Activated CD4-positive, alpha-beta T cell treated with anti-CD3 and anti-CD28 coated beads, Interleukin-2, amount 50 U/mL, for 4 hours (primary cell): ENCODE results near the gene NPHP1.
"Not testable (repeated sequence)": the region's sequence is repeated elsewhere in the genome, so short reads cannot be mapped to it uniquely, and the experiment has no call there.

Source experiments
- DNase-seq, 2 experiments: peaks; one replicate each; pipeline ENCODE4 v3.0.0-alpha.2; 2020

NPHP1 gene

GRCh38 chr2:110126086-110126773 is 78.6 kb downstream of the NPHP1 start:
- DNase-seq: no peak

DNA sequence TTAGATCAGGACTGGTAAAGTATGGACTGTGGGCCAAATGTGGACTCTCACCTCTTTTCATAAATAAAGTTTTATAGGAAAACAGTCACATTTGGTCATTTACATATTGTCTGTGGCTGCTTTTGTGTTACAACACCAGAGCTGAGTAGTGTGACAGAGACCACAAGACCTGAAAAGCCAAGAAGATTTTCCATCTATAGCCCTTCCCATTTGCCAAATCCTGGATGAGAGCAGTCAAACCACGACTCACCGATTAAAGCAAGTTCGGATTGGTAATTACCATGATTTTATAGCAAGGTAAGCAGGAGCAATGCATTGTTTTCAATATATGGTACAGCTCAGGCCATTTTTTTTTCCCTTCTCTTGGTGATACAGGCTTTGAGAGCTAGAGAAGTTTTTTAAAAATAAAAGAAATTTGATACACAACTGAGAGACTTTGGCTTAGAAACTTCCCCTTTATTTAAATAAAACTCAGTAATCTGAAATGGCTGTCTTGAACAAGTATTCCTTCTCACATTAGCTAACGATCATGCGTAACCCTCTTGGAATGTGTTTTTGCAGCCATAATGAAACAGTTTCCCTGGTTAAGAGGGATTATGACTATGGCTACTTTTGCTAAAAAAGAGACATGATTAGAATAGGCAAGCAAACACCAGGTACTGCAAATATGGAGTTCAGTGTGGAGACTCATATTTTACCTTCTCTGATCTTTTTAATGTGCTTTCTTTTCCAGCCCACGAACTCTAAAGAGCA is 79.7 kb downstream of the NPHP1 start:
- no peak for DNase-seq

GRCh38 chr2:110124038-110124825 is 80.6 kb downstream of the NPHP1 start:
- DNase-seq: no peak

DNA sequence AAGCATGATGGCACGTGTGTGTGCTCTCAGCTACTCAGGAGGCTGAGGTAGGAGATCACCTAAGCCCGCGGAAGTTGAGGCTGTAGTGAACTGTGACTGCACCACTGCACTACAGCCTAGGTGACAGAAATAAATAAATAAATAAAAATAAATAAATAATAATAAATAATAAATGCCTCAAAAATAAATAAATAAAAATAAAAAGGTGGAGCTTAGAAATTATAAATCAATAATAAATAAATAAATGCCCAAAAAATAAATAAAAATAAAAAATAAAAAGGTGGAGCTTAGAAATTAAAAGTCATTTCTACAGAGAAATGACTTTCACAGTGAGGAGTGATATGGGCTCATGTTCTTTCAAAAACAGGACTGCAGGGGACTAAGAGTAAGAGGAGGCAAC is 83.2 kb downstream of the NPHP1 start:
- DNase-seq: no peak

- DNase-seq: no peak
Observed at GRCh38 chr2:110121052-110121334, 83.8 kb downstream of the NPHP1 start.

GRCh38 chr2:110120171-110121051 is 84.4 kb downstream of the NPHP1 start:
- no peak for DNase-seq

- no peak for DNase-seq
Observed at GRCh38 chr2:110116033-110116710, 88.6 kb downstream of the NPHP1 start.

DNA sequence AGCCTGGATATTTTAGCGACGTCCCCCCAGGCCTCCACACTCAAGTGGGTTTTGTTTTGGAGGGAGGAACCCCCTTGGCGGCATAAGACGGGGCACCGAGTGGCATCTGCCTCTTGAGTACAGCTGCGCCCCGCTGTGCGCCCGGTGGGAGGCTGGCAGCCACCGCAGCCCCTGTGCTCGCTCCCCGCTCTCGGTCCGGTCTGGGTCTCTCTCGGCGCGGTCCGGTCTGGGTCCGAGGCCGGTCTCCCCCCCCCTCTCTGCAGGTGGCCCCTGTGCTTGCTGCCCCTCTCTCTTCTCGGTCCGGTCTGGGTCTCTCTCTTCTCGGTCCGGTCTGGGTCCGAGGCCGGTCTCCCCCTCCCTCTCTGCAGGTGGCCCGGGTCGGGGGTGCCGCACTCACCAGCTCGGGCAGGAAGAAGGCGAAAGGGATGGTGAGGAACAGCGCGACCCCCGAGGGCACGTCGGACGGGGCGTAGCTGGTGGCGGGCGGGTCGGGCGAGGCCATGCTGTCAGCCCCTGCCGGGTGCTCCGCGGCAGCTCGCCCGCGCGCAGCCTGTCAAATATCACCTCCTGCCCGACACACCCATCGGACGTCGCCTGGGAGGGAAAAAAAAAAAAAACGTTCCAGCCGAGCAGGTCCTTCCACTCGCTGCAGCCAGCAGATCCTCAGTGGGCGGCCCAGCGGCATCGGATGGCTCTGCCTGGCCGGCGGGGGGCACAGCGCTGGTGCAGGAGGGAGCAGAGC is 89.4 kb downstream of the NPHP1 start, which contains the start of gene MALL:
Gene MALL, minus strand, starts transcription at position 532 of the 742 bp plus-strand sequence. Its CDS starts 30 bp downstream, at position 502.
- no peak for DNase-seq

DNA sequence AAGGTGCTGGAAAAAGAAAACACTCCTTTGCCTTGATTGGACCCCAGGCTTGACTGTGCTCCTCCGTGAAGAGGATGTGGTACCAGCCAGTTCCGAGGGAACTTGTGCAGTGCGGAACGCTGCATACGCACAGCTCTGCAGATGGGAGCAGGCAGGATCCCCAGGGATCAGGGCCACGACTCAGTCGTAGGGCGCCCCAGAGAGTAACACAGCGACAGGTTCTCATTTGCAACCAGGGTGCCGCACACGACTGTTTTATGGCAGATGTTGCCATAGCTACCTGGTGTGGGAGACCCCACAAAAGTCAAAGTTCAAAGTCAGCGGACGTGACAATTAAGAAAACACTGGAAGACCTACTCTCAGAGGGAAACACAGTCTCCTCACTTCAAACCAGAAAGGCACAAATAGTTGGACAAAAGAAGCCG is 90.0 kb downstream of the NPHP1 start:
- DNase-seq: no peak

DNA sequence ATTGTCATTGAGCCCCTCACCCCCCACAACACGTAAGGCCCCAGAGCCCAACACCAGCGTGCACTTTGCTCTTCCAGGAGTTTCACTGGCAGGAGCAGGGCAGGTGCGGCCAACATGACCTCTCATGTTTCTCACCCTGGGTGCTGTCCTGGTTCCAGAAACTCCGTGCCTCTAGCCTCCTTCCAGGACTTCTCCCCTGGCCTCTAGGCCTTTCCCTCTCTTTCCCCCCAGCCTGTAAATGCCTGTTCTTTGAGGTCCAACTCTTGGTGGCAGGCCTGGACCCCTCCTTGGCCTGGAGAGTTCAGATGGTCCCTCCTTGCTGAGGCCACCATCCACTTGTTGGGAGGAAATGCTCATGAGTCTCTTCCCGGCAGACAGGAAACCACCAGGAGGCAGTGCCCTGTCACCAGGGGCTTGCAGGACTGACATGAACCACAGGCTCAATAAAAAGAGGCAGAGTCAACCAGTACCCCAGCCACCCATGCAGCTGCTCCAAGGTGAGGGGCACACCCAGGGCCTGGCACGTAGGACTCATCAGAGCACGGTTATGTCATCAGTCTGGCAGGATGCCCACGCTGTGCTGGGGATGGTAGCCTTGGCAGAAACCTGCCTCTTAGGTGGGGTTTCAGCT is 90.7 kb downstream of the NPHP1 start:
- DNase-seq: no peak

GRCh38 chr2:110108291-110108690 is 96.5 kb downstream of the NPHP1 start:
- DNase-seq: not testable (repeated sequence)

- no peak for DNase-seq
Observed at GRCh38 chr2:110107092-110108079, 97.4 kb downstream of the NPHP1 start.

DNA sequence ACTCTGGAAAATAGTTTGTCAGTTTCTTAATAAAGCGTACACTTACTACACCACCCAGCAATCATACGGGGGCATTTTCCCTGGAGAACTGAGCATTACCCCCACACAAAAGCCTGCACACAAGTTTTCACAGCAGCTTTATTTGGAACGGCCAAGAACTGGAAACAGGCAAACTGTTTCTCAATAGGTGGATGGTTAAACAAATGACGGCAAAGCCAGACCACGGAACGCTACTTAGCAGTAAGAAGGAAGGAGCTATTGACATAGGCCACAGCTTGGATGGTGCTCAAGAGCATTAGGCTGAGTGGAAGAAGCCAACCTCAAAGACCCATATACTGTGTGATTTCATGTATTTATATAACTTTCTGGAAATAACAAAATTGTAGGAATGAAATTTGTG is 98.2 kb downstream of the NPHP1 start:
- DNase-seq: no peak

DNA sequence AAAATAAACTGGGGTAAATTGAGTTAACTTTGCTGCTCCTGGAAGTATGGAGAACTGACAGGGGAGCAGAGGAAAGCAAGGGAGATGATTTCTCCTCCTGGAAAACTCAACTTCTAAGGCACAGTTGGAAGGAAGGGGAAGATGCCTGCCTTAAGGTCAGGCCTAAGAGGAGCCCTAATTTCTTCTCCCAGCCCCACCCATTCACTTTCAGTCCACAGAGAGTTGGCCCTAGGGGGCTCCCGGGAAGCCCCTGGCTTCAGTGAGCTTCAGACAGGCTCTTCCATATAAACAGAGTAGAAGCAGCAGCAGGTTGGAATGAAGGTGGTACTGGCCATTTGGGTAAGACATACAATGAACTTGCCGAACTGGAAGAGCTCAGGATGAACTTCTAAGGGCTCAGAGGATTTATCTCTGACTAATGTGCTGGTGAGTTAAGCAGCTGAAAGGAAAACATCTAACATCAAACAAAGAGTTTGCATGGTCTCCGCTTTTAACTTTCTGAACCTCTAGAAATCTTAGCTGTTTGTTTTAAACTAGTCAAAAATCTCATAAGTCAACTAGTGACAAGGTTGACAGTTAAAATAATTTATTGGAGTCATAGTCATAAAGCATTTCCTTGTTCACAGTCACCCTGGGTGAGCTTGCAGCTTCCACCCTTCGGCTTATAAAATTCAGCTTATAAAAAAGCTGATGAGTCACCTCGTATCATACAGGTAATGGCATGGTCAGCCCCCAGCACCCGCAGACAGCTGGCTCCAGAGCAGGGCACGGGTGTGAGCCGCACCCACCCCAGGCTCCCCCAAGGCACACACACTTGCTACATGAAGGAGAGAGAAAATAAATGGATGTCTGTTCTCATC is 99.0 kb downstream of the NPHP1 start:
- no peak for DNase-seq

- DNase-seq: no peak
Observed at GRCh38 chr2:110105183-110105582, 99.6 kb downstream of the NPHP1 start.

GRCh38 chr2:110104025-110104771 is 100.6 kb downstream of the NPHP1 start:
- no peak for DNase-seq

DNA sequence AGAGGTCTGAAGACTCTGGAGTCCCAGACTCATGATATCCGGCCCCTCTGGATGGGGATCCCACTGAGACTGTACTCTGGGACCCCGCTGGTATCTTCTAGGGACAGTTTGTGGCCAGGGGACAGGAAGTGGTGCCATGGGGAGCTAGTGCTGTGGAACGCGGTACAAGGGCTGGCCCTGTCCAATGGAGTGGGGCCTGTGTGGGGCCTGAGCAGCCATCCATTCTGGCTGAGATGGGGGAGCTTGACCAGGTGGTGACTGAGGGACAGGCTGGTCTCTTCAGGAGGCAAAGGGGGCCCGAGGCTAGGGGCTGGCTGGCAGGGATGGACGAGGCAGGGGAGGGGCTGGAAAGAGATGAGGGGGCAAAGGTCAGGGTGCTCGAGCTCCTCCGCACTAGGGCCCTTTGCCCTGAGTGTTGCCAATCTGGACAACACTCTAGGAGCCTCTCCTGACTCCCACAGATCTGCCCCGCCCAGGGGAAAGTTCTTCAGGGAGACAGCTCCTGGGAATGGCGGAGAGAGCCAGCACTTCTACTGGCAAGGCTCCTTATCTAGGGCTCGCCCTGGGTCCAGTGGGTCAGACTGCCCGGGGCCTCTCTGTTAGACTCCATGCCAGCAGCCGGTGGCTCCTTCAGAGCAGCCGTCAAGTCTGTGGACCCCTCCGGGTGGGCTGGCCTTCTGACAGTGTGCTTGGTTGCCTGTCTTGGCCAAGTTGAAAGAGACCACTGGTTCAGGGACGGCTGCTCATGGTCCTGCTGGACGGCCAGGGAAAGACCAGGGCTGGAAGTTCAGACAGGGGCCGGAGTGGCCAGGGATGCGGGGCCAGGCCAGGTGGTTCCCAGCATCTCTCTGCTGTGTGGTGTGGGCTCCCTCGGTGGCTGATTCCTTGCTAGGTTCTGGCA is 101.5 kb downstream of the NPHP1 start:
- no peak for DNase-seq
